CD14-positive monocyte (primary cell): ENCODE data around the gene TANC1. TPM values are rescaled to one million over a fixed set of nuclear protein-coding genes. Genes with fewer than 3 reads are reported as not detected.

Experiments
- DNase-seq, 3 donors: peaks; one replicate each; pipeline ENCODE4 v3.0.0-alpha.2; 2011 to 2022
- H2AFZ ChIP-seq: 2 replicates; pipeline ENCODE4 v1.6.0; 2012; ENCODE audit warnings: mild to moderate bottlenecking, low read depth, low read length, inconsistent platforms; ENCODE audit not compliant: insufficient read depth, poor library complexity, severe bottlenecking
- H3K27ac ChIP-seq, 2 donors: 1 replicate in 1 of 2; 2 replicates in 1 of 2; pipeline ENCODE4 v1.5.1; 2012 to 2013; ENCODE audit warnings: low read length in 2 of 2, control low read depth in 1 of 2, inconsistent platforms in 1 of 2, low read depth in 1 of 2, mild to moderate bottlenecking in 1 of 2
- H3K27me3 ChIP-seq, 2 donors: one replicate each; pipeline versions ENCODE4 v1.6.0 to v1.6.1; 2011 to 2013; ENCODE audit warnings: low read length in 2 of 2; ENCODE audit not compliant: control insufficient read depth in 2 of 2, insufficient read depth in 2 of 2
- H3K36me3 ChIP-seq, 2 donors: replicated peaks in 1 of 2; 1 replicate in 1 of 2; 2 replicates in 1 of 2; pipeline versions ENCODE4 v1.5.1 to v1.6.1; 2012 to 2013; ENCODE audit warnings: low read length in 2 of 2, control low read depth in 1 of 2, inconsistent platforms in 1 of 2, mild to moderate bottlenecking in 1 of 2; ENCODE audit not compliant: insufficient read depth in 2 of 2, control insufficient read depth in 1 of 2
- H3K4me1 ChIP-seq, 2 donors: 1 replicate in 1 of 2; 2 replicates in 1 of 2; pipeline versions ENCODE4 v1.5.1 to v1.6.1; 2012 to 2013; ENCODE audit warnings: low read length in 2 of 2, control low read depth in 1 of 2, inconsistent platforms in 1 of 2, mild to moderate bottlenecking in 1 of 2, moderate library complexity in 1 of 2; ENCODE audit not compliant: insufficient read depth in 2 of 2, control insufficient read depth in 1 of 2
- H3K4me2 ChIP-seq: replicated peaks from 2 replicates; pipeline ENCODE3; 2012; ENCODE audit warnings: low read length, moderate library complexity, mild to moderate bottlenecking; ENCODE audit not compliant: poor library complexity, severe bottlenecking; ENCODE audit errors: extremely low read depth
- H3K4me3 ChIP-seq, 3 experiments: fragments of 200-600 bp in 1 of 3; sonication (generic) in 1 of 3; replicated peaks in 1 of 3; 1 replicate in 2 of 3; 2 replicates in 1 of 3; pipeline ENCODE4 v1.5.1; 2011 to 2013; ENCODE audit warnings: low read length in 3 of 3, mild to moderate bottlenecking in 3 of 3, control low read depth in 2 of 3, low read depth in 2 of 3, inconsistent platforms in 1 of 3, moderate library complexity in 1 of 3
- H3K79me2 ChIP-seq: 2 replicates; pipeline ENCODE4 v1.6.0; 2012; ENCODE audit warnings: mild to moderate bottlenecking, control low read depth, inconsistent platforms, low read length, moderate library complexity; ENCODE audit not compliant: insufficient read depth
- H3K9ac ChIP-seq: 2 replicates; pipeline ENCODE4 v1.6.0; 2017; ENCODE audit warnings: low read length, mild to moderate bottlenecking; ENCODE audit not compliant: insufficient read depth, poor library complexity, severe bottlenecking
- H3K9me3 ChIP-seq, 2 donors: replicated peaks in 1 of 2; 1 replicate in 1 of 2; 2 replicates in 1 of 2; pipeline versions ENCODE4 v1.5.1 to v1.6.1; 2012 to 2013; ENCODE audit warnings: low read length in 2 of 2, control low read depth in 1 of 2; ENCODE audit not compliant: control insufficient read depth in 1 of 2, insufficient read depth in 1 of 2
- H4K20me1 ChIP-seq: 2 replicates; pipeline ENCODE4 v1.6.0; 2012; ENCODE audit warnings: mild to moderate bottlenecking, low read length, control low read depth, moderate library complexity; ENCODE audit not compliant: insufficient read depth
- H3K27ac Mint-ChIP-seq, 7 donors: one replicate each; pipeline ENCODE4 v1.8.0; 2020; ENCODE audit warnings: mild to moderate bottlenecking in 7 of 7, mixed read lengths in 7 of 7, moderate library complexity in 6 of 7, inconsistent platforms in 2 of 7
- H3K27me3 Mint-ChIP-seq, 3 donors: one replicate each; pipeline ENCODE4 v1.8.0; 2021 to 2022; ENCODE audit warnings: low read depth in 3 of 3, mild to moderate bottlenecking in 3 of 3, mixed read lengths in 3 of 3, moderate library complexity in 3 of 3, inconsistent platforms in 1 of 3
- H3K36me3 Mint-ChIP-seq, 2 donors: one replicate each; pipeline ENCODE4 v1.8.0; 2020; ENCODE audit warnings: mixed read lengths in 2 of 2, inconsistent platforms in 1 of 2, mild to moderate bottlenecking in 1 of 2
- H3K4me1 Mint-ChIP-seq: one replicate; pipeline ENCODE4 v1.8.0; 2020; ENCODE audit warnings: mild to moderate bottlenecking, mixed read lengths
- H3K4me3 Mint-ChIP-seq, 2 donors: one replicate each; pipeline ENCODE4 v1.8.0; 2020; ENCODE audit warnings: mild to moderate bottlenecking in 2 of 2, mixed read lengths in 2 of 2, moderate library complexity in 1 of 2
- H3K9me3 Mint-ChIP-seq, 7 donors: one replicate each; pipeline ENCODE4 v1.8.0; 2020 to 2022; ENCODE audit warnings: mixed read lengths in 7 of 7, mild to moderate bottlenecking in 6 of 7, moderate library complexity in 6 of 7, inconsistent platforms in 2 of 7
- WGBS: methylation state at CpG from one replicate; pipeline ENCODE4 v1.1.5; 2013; ENCODE audit warnings: missing lambda C conversion rate; ENCODE audit not compliant: insufficient coverage; 5-methylcytosine and 5-hydroxymethylcytosine counted together
- intact Hi-C, 2 donors: fragments of 100-400 bp; cut with micrococcal nuclease; formaldehyde crosslinking; loops; one replicate each; pipeline versions ENCODE4 v1.15.0 to v1.15.1; 2023
- polyA plus RNA-seq, 3 donors: library from polyadenylated mRNA; depleted of rRNA in 1 of 3; unstranded in 2 of 3; stranded (reverse) in 1 of 3; fragments of 300-500 nt in 2 of 3; fragments of >200 nt in 1 of 3; fragmentation: Illumina TruSeq in 2 of 3; gene quantifications; 1 replicate in 2 of 3; 2 replicates in 1 of 3; pipeline ENCODE4 v1.2.3, GENCODE V29; 2012 to 2021
- TF ChIP-seq, protein P1 (sequence below): fragments of 200-600 bp; IDR thresholded peaks from one replicate; pipeline ENCODE4 v1.8.0; 2022; ENCODE audit warnings: antibody characterized with exemption, mild to moderate bottlenecking

TANC1 gene
- polyA plus RNA-seq, 3 donors, result 0.04 TPM; not detected in 2

DNA sequence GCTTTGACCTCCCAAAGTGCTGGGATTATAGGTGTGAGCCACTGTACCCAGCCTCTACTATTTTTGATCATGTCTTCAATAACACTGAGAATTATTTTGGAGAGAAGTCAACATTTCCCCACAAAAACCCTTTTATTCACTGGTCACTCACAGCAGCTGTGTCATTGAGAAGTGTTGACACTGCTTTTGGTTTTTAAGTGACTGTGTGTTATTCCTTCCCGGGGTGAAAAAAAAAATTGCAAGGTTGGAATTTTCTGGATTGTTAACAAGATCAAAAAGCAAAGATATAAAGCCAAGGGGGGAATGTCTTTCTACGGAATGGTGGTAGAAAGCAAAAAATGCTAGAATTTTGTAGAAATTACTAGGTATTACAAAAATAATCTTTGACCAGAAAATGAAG is 61.5 kb downstream of the TANC1 start:
- no peak for DNase-seq
- H3K4me3 Mint-ChIP-seq, result no peak overlapping the region
- Histone ChIP-seq H3K9me3 (no peaks in the 10 kb centered on the region), H3K36me3 (no peaks in the 10 kb centered on the region), H3K27ac (no peak overlapping the region), H4K20me1 (no peaks in the 10 kb centered on the region), H3K27me3 (no peaks in the 10 kb centered on the region), H3K4me1 (no peaks in the 10 kb centered on the region), H3K9ac (no peak overlapping the region), H3K4me2 (no peak overlapping the region), H3K79me2 (no peaks in the 10 kb centered on the region), H2AFZ (no peak overlapping the region), H3K4me3 (no peak overlapping the region)
- H3K9me3 Mint-ChIP-seq, result peaks cover 0 to 3% (median 0%) of the 10 kb centered on the region in 7 donors
- no peak overlapping the region for H3K27ac Mint-ChIP-seq
- intact Hi-C loops, result no loop called here
- TF ChIP-seq, protein P1, sequence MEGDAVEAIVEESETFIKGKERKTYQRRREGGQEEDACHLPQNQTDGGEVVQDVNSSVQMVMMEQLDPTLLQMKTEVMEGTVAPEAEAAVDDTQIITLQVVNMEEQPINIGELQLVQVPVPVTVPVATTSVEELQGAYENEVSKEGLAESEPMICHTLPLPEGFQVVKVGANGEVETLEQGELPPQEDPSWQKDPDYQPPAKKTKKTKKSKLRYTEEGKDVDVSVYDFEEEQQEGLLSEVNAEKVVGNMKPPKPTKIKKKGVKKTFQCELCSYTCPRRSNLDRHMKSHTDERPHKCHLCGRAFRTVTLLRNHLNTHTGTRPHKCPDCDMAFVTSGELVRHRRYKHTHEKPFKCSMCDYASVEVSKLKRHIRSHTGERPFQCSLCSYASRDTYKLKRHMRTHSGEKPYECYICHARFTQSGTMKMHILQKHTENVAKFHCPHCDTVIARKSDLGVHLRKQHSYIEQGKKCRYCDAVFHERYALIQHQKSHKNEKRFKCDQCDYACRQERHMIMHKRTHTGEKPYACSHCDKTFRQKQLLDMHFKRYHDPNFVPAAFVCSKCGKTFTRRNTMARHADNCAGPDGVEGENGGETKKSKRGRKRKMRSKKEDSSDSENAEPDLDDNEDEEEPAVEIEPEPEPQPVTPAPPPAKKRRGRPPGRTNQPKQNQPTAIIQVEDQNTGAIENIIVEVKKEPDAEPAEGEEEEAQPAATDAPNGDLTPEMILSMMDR, result no peak
- no peaks in the 10 kb centered on the region for H3K36me3 Mint-ChIP-seq
- peaks cover 0 to 4% (median 2%) of the 10 kb centered on the region in 3 donors for H3K27me3 Mint-ChIP-seq
- peaks cover 3% of the 10 kb centered on the region for H3K4me1 Mint-ChIP-seq
- WGBS, result 78% methylated on average over 1 of the region's 2 CpGs

DNA sequence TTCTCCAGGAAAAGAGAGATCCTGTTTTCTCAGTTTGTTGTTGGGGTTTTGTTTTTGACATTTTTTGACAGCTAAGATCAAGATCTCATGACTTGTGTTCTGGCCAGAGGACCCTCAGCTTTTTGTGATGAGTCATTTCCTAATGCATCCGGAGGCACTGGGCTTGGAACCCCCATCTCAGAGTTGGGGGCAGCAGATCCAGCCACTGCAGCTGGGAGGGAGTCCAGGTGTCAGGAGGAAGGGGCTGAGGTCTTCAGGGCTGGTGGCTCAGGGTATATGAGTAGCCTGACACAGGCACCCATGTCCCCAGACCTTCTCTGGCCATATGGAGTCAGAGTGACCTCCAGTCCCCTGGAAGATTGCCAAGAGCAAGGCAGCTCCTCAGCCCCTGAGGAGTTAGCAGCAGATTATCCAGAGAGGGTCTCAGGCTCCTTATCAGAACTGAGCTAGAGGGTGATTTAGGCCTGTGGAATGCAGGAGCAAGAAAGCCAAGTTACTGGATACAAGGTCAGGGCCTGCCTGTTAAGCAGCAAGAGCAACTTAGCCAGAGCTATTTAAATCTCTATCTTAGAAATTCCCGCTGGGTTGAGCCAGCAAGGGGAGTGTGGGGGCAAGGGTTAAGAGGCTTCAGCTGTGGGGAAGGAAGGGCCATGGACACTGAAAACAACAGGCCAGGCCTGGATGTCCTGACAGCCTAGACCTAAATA is 62.4 kb downstream of the TANC1 start:
- no peak overlapping the region for H3K4me2 ChIP-seq
- DNase-seq, result no peak

More for the DNA sequence above, 62.4 kb downstream of the TANC1 start:
- intact Hi-C loops, result no loop called here
- Histone ChIP-seq H4K20me1 (no peaks in the 10 kb centered on the region), H3K27ac (no peak overlapping the region), H2AFZ (no peak overlapping the region), H3K9me3 (no peaks in the 10 kb centered on the region), H3K9ac (no peak overlapping the region), H3K4me3 (no peak overlapping the region), H3K4me1 (no peaks in the 10 kb centered on the region), H3K27me3 (no peaks in the 10 kb centered on the region), H3K36me3 (no peaks in the 10 kb centered on the region), H3K79me2 (no peaks in the 10 kb centered on the region)
- Mint-ChIP-seq H3K9me3 (peaks cover 0 to 3% (median 0%) of the 10 kb centered on the region in 7 donors), H3K4me1 (peaks cover 3% of the 10 kb centered on the region), H3K27ac (no peak overlapping the region), H3K36me3 (no peaks in the 10 kb centered on the region), H3K4me3 (no peak overlapping the region), H3K27me3 (peaks cover 0 to 4% (median 2%) of the 10 kb centered on the region in 3 donors)
- 50% methylated on average over 2 of the region's 2 CpGs for WGBS
- TF ChIP-seq, protein P1, result no peak
